ENCODE data around the gene SYCE1L.
"Not testable (repeated sequence)": the region's sequence is repeated elsewhere in the genome, so short reads cannot be mapped to it uniquely, and the experiment has no call there.

The SYCE1L gene

GRCh38 chr16:77206533-77206932, 7.3 kb downstream of the SYCE1L start:
- no peak for DNase-seq (ENCODE audit: low spot score)

GRCh38 chr16:77207030-77207429, 7.8 kb downstream of the SYCE1L start:
- no peak for DNase-seq (ENCODE audit: low spot score)

GRCh38 chr16:77208382-77208781, 9.2 kb downstream of the SYCE1L start:
- DNase-seq (ENCODE audit: low spot score) = no peak

- peak; percentile 45 for DNase-seq (ENCODE audit: low spot score)
Observed at GRCh38 chr16:77211880-77212740, 12.9 kb downstream of the SYCE1L start.

GRCh38 chr16:77212741-77213541, 13.7 kb downstream of the SYCE1L start:
- DNase-seq (ENCODE audit: low spot score) = peak; percentile 64

GRCh38 chr16:77213542-77214106, 14.4 kb downstream of the SYCE1L start:
- peak; percentile 39 for DNase-seq (ENCODE audit: low spot score)

- no peak for DNase-seq (ENCODE audit: low spot score)
Observed at GRCh38 chr16:77214411-77215138, 15.4 kb downstream of the SYCE1L start.

GRCh38 chr16:77219437-77219836, 20.2 kb downstream of the SYCE1L start:
- no peak for DNase-seq (ENCODE audit: low spot score)

GRCh38 chr16:77220427-77220826, 21.2 kb downstream of the SYCE1L start:
- DNase-seq (ENCODE audit: low spot score) = no peak

GRCh38 chr16:77221482-77221881, 22.3 kb downstream of the SYCE1L start:
- no peak for DNase-seq (ENCODE audit: low spot score)

- peak; percentile 14 for DNase-seq (ENCODE audit: low spot score)
Observed at GRCh38 chr16:77223184-77223583, 24.0 kb downstream of the SYCE1L start.

- DNase-seq (ENCODE audit: low spot score) = no peak
Observed at GRCh38 chr16:77225182-77225581, 26.0 kb downstream of the SYCE1L start.

GRCh38 chr16:77227745-77228144, 28.5 kb downstream of the SYCE1L start:
- no peak for DNase-seq (ENCODE audit: low spot score)

GRCh38 chr16:77231047-77231446, 31.8 kb downstream of the SYCE1L start:
- no peak for DNase-seq (ENCODE audit: low spot score)

GRCh38 chr16:77233799-77234519, 34.8 kb downstream of the SYCE1L start:
- no peak for DNase-seq (ENCODE audit: low spot score)

- no peak for DNase-seq (ENCODE audit: low spot score)
Observed at GRCh38 chr16:77234611-77235010, 35.4 kb downstream of the SYCE1L start.

GRCh38 chr16:77236063-77236511, 36.9 kb downstream of the SYCE1L start:
- DNase-seq (ENCODE audit: low spot score) = peak; percentile 91

- DNase-seq (ENCODE audit: low spot score) = peak; percentile 94
Observed at GRCh38 chr16:77238593-77238992, 39.4 kb downstream of the SYCE1L start.

- DNase-seq (ENCODE audit: low spot score) = not testable (repeated sequence)
Observed at GRCh38 chr16:77242471-77242870, 43.3 kb downstream of the SYCE1L start.

- DNase-seq (ENCODE audit: low spot score) = no peak
Observed at GRCh38 chr16:77246150-77246549, 46.9 kb downstream of the SYCE1L start.

- no peak for DNase-seq (ENCODE audit: low spot score)
Observed at GRCh38 chr16:77250400-77250799, 51.2 kb downstream of the SYCE1L start.

Data from cerebellar cortex (tissue), 1 donor.